ENCODE results near the gene DCK.
"Not testable (repeated sequence)": the region's sequence is repeated elsewhere in the genome, so short reads cannot be mapped to it uniquely, and the experiment has no call there.

Gene DCK

DNA sequence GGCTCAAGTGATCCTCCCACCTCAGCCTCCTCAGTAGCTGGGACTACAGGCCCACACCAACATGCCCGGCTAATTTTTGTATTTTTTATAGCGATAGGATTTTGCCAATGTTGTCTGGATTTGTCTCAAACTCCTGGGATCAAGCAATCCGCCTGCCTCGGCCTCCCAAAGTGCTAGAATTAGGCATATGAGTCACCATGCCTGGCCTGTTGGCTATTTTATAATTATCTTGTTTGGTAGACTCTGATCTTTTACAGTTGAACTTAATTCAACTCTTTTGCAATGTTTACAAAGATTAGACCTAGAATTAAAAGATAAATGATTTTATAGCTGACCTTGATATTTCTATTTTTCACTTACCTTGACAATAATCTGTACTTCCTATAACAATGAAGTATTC, 18.0 kb downstream of the DCK start:
- H3K4me1 ChIP-seq (ENCODE audit: low read depth, poor library complexity, severe bottlenecking): peaks cover 27% of the 10 kb centered on the region
- H3K9ac ChIP-seq: no peak overlapping the region
- no peaks in the 10 kb centered on the region for H3K27me3 ChIP-seq (ENCODE audit: insufficient read depth, low read depth)
- H3K79me2 ChIP-seq (ENCODE audit: insufficient read depth, low read depth): peaks cover 17% of the 10 kb centered on the region; the same call in 1 of the 2 replicates
- H3K27ac ChIP-seq: no peak overlapping the region
- no peak overlapping the region for H3K4me3 ChIP-seq (IDR thresholded peaks at IDR 0.05; ENCODE audit: insufficient read depth, low read depth, low read length)
- H4K20me1 ChIP-seq (ENCODE audit: insufficient read depth): no peaks in the 10 kb centered on the region
- no peak overlapping the region for H3K4me2 ChIP-seq
- H2AFZ ChIP-seq (ENCODE audit: low read depth): no peak overlapping the region
- TF ChIP-seq, protein P1, sequence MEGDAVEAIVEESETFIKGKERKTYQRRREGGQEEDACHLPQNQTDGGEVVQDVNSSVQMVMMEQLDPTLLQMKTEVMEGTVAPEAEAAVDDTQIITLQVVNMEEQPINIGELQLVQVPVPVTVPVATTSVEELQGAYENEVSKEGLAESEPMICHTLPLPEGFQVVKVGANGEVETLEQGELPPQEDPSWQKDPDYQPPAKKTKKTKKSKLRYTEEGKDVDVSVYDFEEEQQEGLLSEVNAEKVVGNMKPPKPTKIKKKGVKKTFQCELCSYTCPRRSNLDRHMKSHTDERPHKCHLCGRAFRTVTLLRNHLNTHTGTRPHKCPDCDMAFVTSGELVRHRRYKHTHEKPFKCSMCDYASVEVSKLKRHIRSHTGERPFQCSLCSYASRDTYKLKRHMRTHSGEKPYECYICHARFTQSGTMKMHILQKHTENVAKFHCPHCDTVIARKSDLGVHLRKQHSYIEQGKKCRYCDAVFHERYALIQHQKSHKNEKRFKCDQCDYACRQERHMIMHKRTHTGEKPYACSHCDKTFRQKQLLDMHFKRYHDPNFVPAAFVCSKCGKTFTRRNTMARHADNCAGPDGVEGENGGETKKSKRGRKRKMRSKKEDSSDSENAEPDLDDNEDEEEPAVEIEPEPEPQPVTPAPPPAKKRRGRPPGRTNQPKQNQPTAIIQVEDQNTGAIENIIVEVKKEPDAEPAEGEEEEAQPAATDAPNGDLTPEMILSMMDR (conservative IDR thresholded peaks at IDR 0.05; ENCODE audit: low read depth, low read length): no peak
- H3K36me3 ChIP-seq (ENCODE audit: insufficient read depth): no peaks in the 10 kb centered on the region

DNA sequence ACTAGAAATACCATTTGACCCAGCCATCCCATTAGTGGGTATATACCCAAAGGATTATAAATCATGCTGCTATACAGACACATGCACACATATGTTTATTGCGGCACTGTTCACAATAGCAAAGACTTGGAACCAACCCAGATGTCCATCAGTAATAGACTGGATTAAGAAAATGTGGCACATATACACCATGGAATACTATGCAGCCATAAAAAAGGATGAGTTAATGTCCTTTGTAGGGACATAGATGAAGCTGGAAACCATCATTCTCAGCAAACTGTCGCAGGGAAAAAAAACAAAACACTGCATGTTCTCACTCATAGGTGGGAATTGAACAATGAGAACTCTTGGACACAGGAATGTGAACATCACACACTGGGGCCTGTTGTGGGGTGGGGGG, 23.9 kb downstream of the DCK start:
- not testable (repeated sequence) for H3K9ac ChIP-seq; H4K20me1 ChIP-seq (ENCODE audit: insufficient read depth); H3K4me2 ChIP-seq; H2AFZ ChIP-seq (ENCODE audit: low read depth); H3K27me3 ChIP-seq (ENCODE audit: insufficient read depth, low read depth); H3K4me1 ChIP-seq (ENCODE audit: low read depth, poor library complexity, severe bottlenecking); H3K36me3 ChIP-seq (ENCODE audit: insufficient read depth); H3K27ac ChIP-seq; H3K4me3 ChIP-seq (IDR thresholded peaks at IDR 0.05; ENCODE audit: insufficient read depth, low read depth, low read length)
- H3K79me2 ChIP-seq (ENCODE audit: insufficient read depth, low read depth): peaks cover 10% of the 10 kb centered on the region; the same call in 1 of the 2 replicates

DNA sequence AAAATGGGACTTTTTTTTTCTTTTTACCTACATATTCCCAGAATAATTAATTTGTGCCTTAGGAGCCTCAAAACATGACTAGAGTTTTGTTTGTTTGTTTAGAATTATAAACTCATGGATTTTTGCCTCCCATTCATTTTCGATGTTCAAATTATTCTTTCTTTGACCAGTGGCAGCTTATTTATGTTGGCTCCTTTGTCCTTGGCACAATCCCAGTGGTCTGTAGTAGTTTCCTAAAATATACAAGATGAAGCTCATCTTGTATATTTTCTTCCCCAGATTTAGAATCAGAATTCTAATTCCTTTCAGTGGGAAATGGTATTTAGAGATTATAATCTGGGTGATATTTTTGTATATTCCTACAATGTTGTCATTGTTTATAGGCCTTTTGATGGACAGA, 27.2 kb downstream of the DCK start:
- Histone ChIP-seq H3K79me2 (ENCODE audit: insufficient read depth, low read depth) (peaks cover 10% of the 10 kb centered on the region; the same call in 1 of the 2 replicates), H3K27ac (no peak overlapping the region), H3K4me3 (IDR thresholded peaks at IDR 0.05; ENCODE audit: insufficient read depth, low read depth, low read length) (no peak overlapping the region), H3K36me3 (ENCODE audit: insufficient read depth) (no peaks in the 10 kb centered on the region; the same call in 1 of the 2 replicates), H2AFZ (ENCODE audit: low read depth) (no peak overlapping the region), H3K9ac (no peak overlapping the region), H4K20me1 (ENCODE audit: insufficient read depth) (no peaks in the 10 kb centered on the region), H3K27me3 (ENCODE audit: insufficient read depth, low read depth) (no peaks in the 10 kb centered on the region), H3K4me2 (no peak overlapping the region), H3K4me1 (ENCODE audit: low read depth, poor library complexity, severe bottlenecking) (no peaks in the 10 kb centered on the region)
- TF ChIP-seq, protein P1 (conservative IDR thresholded peaks at IDR 0.05; ENCODE audit: low read depth, low read length): no peak

DNA sequence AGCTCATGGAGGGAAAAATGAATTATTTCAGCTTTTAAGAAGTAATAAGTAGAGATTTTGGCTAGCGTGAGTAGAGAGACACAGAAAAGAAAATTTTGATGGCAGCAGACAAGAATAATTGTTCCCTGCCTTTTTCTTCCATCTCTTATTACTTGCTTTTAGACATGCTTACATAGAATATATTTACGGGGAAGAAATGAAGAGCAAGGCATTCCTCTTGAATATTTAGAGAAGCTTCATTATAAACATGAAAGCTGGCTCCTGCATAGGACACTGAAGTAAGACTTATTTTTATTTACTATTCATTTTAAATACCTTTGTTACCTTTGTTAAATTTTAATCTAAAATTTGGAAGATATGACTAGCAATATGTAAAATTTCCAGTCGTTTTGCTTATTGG, 32.2 kb downstream of the DCK start:
- TF ChIP-seq, protein P1 (conservative IDR thresholded peaks at IDR 0.05; ENCODE audit: low read depth, low read length): no peak
- no peaks in the 10 kb centered on the region for H3K79me2 ChIP-seq (ENCODE audit: insufficient read depth, low read depth)

DNA sequence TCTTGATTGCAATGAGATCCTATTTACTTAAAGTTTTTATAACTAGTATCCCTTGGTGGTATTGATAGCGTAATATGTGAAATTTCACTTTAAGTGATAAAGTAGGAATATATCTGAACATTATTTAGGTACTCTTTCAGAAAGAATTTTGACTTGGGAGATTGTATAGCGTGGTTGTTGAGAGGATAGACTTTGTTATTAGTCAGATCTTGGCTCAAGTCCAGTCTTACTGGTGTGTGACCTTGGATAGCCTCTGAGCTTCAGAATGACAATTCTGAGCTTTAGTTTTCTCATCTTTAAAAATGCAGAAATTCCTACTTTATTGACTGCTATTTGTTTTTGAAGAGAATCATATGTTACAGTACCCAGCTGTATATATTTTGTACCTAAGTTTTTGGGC, 32.6 kb downstream of the DCK start:
- H3K27me3 ChIP-seq (ENCODE audit: insufficient read depth, low read depth): no peaks in the 10 kb centered on the region
- no peak overlapping the region for H3K27ac ChIP-seq
- no peaks in the 10 kb centered on the region for H3K4me1 ChIP-seq (ENCODE audit: low read depth, poor library complexity, severe bottlenecking)
- no peaks in the 10 kb centered on the region for H4K20me1 ChIP-seq (ENCODE audit: insufficient read depth)
- no peak overlapping the region for H3K4me2 ChIP-seq
- H3K9ac ChIP-seq: no peak overlapping the region
- no peak overlapping the region for H2AFZ ChIP-seq (ENCODE audit: low read depth)
- no peaks in the 10 kb centered on the region for H3K79me2 ChIP-seq (ENCODE audit: insufficient read depth, low read depth)
- no peak overlapping the region for H3K4me3 ChIP-seq (IDR thresholded peaks at IDR 0.05; ENCODE audit: insufficient read depth, low read depth, low read length)
- H3K36me3 ChIP-seq (ENCODE audit: insufficient read depth): no peaks in the 10 kb centered on the region; the same call in 1 of the 2 replicates
- TF ChIP-seq, protein P1 (conservative IDR thresholded peaks at IDR 0.05; ENCODE audit: low read depth, low read length): no peak

More for the DNA sequence above, 32.2 kb downstream of the DCK start:
- no peak overlapping the region for H3K27ac ChIP-seq
- H3K4me1 ChIP-seq (ENCODE audit: low read depth, poor library complexity, severe bottlenecking): no peaks in the 10 kb centered on the region
- H3K9ac ChIP-seq: no peak overlapping the region
- no peak overlapping the region for H3K4me2 ChIP-seq
- H3K27me3 ChIP-seq (ENCODE audit: insufficient read depth, low read depth): no peaks in the 10 kb centered on the region
- H2AFZ ChIP-seq (ENCODE audit: low read depth): no peak overlapping the region
- H3K36me3 ChIP-seq (ENCODE audit: insufficient read depth): no peaks in the 10 kb centered on the region; the same call in 1 of the 2 replicates
- H3K4me3 ChIP-seq (IDR thresholded peaks at IDR 0.05; ENCODE audit: insufficient read depth, low read depth, low read length): no peak overlapping the region
- H4K20me1 ChIP-seq (ENCODE audit: insufficient read depth): no peaks in the 10 kb centered on the region

Data from KMS-11 (cell line).